Measurements from ENCODE around the gene HOXD11.

DNA sequence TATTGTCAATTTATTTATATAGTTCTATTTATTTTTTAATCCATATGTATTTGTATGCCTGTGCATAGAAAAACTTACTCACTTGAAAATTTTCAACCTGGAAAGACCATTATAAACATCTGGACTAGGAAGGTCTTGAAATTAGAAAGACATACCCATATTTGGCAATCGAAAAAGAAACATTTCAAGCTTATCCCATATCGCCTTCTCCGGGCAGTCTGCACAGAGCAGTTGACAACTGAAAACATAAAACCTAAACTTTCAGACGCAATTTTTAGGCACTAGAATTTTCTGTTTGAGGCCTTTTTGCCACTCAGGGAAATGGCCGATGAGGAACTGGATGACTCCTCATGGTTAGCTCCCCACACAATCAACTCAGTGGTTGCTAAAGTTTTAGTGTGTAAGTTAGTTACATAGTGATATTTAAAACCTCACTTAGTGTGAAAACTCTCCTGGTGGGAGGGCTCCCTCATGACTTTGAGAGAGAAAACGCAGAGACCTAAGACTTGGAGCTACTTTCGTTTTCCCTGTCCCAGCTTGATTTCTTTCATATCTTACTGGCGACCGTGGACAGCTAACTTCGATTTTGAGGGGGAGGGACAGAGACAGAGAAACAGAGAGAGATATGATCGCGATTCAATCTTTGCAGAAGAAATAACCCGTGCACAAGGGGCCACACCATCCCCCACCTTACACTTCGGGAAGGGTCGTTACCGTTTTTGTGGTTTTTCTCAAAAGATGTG lies 10.7 kb upstream of the HOXD11 start:
- TF ChIP-seq, protein P1, sequence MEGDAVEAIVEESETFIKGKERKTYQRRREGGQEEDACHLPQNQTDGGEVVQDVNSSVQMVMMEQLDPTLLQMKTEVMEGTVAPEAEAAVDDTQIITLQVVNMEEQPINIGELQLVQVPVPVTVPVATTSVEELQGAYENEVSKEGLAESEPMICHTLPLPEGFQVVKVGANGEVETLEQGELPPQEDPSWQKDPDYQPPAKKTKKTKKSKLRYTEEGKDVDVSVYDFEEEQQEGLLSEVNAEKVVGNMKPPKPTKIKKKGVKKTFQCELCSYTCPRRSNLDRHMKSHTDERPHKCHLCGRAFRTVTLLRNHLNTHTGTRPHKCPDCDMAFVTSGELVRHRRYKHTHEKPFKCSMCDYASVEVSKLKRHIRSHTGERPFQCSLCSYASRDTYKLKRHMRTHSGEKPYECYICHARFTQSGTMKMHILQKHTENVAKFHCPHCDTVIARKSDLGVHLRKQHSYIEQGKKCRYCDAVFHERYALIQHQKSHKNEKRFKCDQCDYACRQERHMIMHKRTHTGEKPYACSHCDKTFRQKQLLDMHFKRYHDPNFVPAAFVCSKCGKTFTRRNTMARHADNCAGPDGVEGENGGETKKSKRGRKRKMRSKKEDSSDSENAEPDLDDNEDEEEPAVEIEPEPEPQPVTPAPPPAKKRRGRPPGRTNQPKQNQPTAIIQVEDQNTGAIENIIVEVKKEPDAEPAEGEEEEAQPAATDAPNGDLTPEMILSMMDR (IDR thresholded peaks at IDR 0.05) = no peak
- no peak for TF ChIP-seq POLR2A (IDR thresholded peaks at IDR 0.05)
